Measurements from ENCODE around the gene MICALL2.
A peak's percentile ranks its signal among the peaks of the same experiment; 100 is the strongest.

Gene MICALL2

GRCh38 chr7:1464694-1465093 lies 5.4 kb upstream of the MICALL2 start:
- H3K27ac ChIP-seq (ENCODE audit: low read depth, low read length), result no peak overlapping the region
- peaks cover 1% of the 10 kb centered on the region for H3K36me3 ChIP-seq (ENCODE audit: insufficient read depth, low read length)
- no peaks in the 10 kb centered on the region; the same call in 1 of the 2 replicates for H3K4me1 ChIP-seq (ENCODE audit: insufficient read depth, low read length)
- WGBS, result 89% methylated on average over 9 of the region's 12 CpGs
- H3K4me3 ChIP-seq (ENCODE audit: low read length), result no peak overlapping the region
- no peaks in the 10 kb centered on the region for H3K27me3 ChIP-seq (ENCODE audit: insufficient read depth, low read length)
- no peak overlapping the region for H3K9ac ChIP-seq (ENCODE audit: low read depth, low read length)
- no peaks in the 10 kb centered on the region for H3K9me3 ChIP-seq (ENCODE audit: insufficient read depth, low read depth, low read length)

GRCh38 chr7:1463676-1464223 lies 4.5 kb upstream of the MICALL2 start:
- no peaks in the 10 kb centered on the region; the same call in 1 of the 2 replicates for H3K4me1 ChIP-seq (ENCODE audit: insufficient read depth, low read length)
- H3K27me3 ChIP-seq (ENCODE audit: insufficient read depth, low read length), result no peaks in the 10 kb centered on the region
- no peak overlapping the region for H3K4me3 ChIP-seq (ENCODE audit: low read length)
- H3K9me3 ChIP-seq (ENCODE audit: insufficient read depth, low read depth, low read length), result no peaks in the 10 kb centered on the region
- WGBS, result 86% methylated on average over 18 of the region's 18 CpGs
- H3K9ac ChIP-seq (ENCODE audit: low read depth, low read length), result no peak overlapping the region
- H3K27ac ChIP-seq (ENCODE audit: low read depth, low read length), result no peak overlapping the region
- no peaks in the 10 kb centered on the region for H3K36me3 ChIP-seq (ENCODE audit: insufficient read depth, low read length)

- WGBS, result 84% methylated on average over 18 of the region's 18 CpGs
- Histone ChIP-seq H3K27me3 (ENCODE audit: insufficient read depth, low read length) (no peaks in the 10 kb centered on the region), H3K4me3 (ENCODE audit: low read length) (no peak overlapping the region), H3K9me3 (ENCODE audit: insufficient read depth, low read depth, low read length) (no peaks in the 10 kb centered on the region), H3K9ac (ENCODE audit: low read depth, low read length) (no peak overlapping the region), H3K36me3 (ENCODE audit: insufficient read depth, low read length) (no peaks in the 10 kb centered on the region), H3K4me1 (ENCODE audit: insufficient read depth, low read length) (no peaks in the 10 kb centered on the region; the same call in 1 of the 2 replicates), H3K27ac (ENCODE audit: low read depth, low read length) (no peak overlapping the region)
Observed at GRCh38 chr7:1461646-1462375, 2.5 kb upstream of the MICALL2 start.

- Histone ChIP-seq H3K4me1 (ENCODE audit: insufficient read depth, low read length) (no peaks in the 10 kb centered on the region), H3K27ac (ENCODE audit: low read depth, low read length) (no peak overlapping the region; the same call in 1 of the 2 replicates), H3K9me3 (ENCODE audit: insufficient read depth, low read depth, low read length) (no peaks in the 10 kb centered on the region), H3K9ac (ENCODE audit: low read depth, low read length) (no peak overlapping the region), H3K27me3 (ENCODE audit: insufficient read depth, low read length) (no peaks in the 10 kb centered on the region), H3K36me3 (ENCODE audit: insufficient read depth, low read length) (no peaks in the 10 kb centered on the region), H3K4me3 (ENCODE audit: low read length) (no peak overlapping the region)
- WGBS, result 71% methylated on average over 30 of the region's 30 CpGs
Observed at GRCh38 chr7:1460821-1461645, 1.8 kb upstream of the MICALL2 start.

GRCh38 chr7:1459920-1460820 lies 900 bp upstream of the MICALL2 start:
- H3K36me3 ChIP-seq (ENCODE audit: insufficient read depth, low read length), result no peaks in the 10 kb centered on the region
- WGBS, result 30% methylated on average over 30 of the region's 30 CpGs
- H3K9ac ChIP-seq (ENCODE audit: low read depth, low read length), result no peak overlapping the region
- no peaks in the 10 kb centered on the region for H3K27me3 ChIP-seq (ENCODE audit: insufficient read depth, low read length)
- peak overlapping the region; percentile 47 for H3K4me3 ChIP-seq (ENCODE audit: low read length)
- no peaks in the 10 kb centered on the region for H3K4me1 ChIP-seq (ENCODE audit: insufficient read depth, low read length)
- peak overlapping the region; percentile 25; the same call in 1 of the 2 replicates for H3K27ac ChIP-seq (ENCODE audit: low read depth, low read length)
- no peaks in the 10 kb centered on the region for H3K9me3 ChIP-seq (ENCODE audit: insufficient read depth, low read depth, low read length)

GRCh38 chr7:1459512-1459892 lies 232 bp upstream of the MICALL2 start:
- no peaks in the 10 kb centered on the region for H3K4me1 ChIP-seq (ENCODE audit: insufficient read depth, low read length)
- H3K9me3 ChIP-seq (ENCODE audit: insufficient read depth, low read depth, low read length), result no peaks in the 10 kb centered on the region
- no peaks in the 10 kb centered on the region for H3K36me3 ChIP-seq (ENCODE audit: insufficient read depth, low read length)
- peak overlapping the region; percentile 90 for H3K4me3 ChIP-seq (ENCODE audit: low read length)
- H3K27me3 ChIP-seq (ENCODE audit: insufficient read depth, low read length), result no peaks in the 10 kb centered on the region
- no peak overlapping the region for H3K9ac ChIP-seq (ENCODE audit: low read depth, low read length)
- H3K27ac ChIP-seq (ENCODE audit: low read depth, low read length), result no peak overlapping the region
- WGBS, result under 1% methylated on average over 31 of the region's 35 CpGs

GRCh38 chr7:1457949-1458682 lies 1.2 kb downstream of the MICALL2 start:
- H3K36me3 ChIP-seq (ENCODE audit: insufficient read depth, low read length), result no peaks in the 10 kb centered on the region
- H3K4me1 ChIP-seq (ENCODE audit: insufficient read depth, low read length), result no peaks in the 10 kb centered on the region
- no peaks in the 10 kb centered on the region for H3K27me3 ChIP-seq (ENCODE audit: insufficient read depth, low read length)
- 69% methylated on average over 23 of the region's 23 CpGs for WGBS
- H3K27ac ChIP-seq (ENCODE audit: low read depth, low read length), result no peak overlapping the region
- peak overlapping the region; percentile 90 for H3K4me3 ChIP-seq (ENCODE audit: low read length)
- no peaks in the 10 kb centered on the region for H3K9me3 ChIP-seq (ENCODE audit: insufficient read depth, low read depth, low read length)
- H3K9ac ChIP-seq (ENCODE audit: low read depth, low read length), result peak overlapping the region; percentile 75; the same call in 1 of the 2 replicates

GRCh38 chr7:1457059-1457948 lies 2.0 kb downstream of the MICALL2 start:
- Histone ChIP-seq H3K9me3 (ENCODE audit: insufficient read depth, low read depth, low read length) (no peaks in the 10 kb centered on the region), H3K4me3 (ENCODE audit: low read length) (no peak overlapping the region), H3K9ac (ENCODE audit: low read depth, low read length) (no peak overlapping the region), H3K36me3 (ENCODE audit: insufficient read depth, low read length) (no peaks in the 10 kb centered on the region), H3K27ac (ENCODE audit: low read depth, low read length) (no peak overlapping the region), H3K4me1 (ENCODE audit: insufficient read depth, low read length) (no peaks in the 10 kb centered on the region), H3K27me3 (ENCODE audit: insufficient read depth, low read length) (no peaks in the 10 kb centered on the region)
- WGBS, result 85% methylated on average over 18 of the region's 18 CpGs

- WGBS, result 94% methylated on average over 13 of the region's 13 CpGs
- H3K4me1 ChIP-seq (ENCODE audit: insufficient read depth, low read length), result no peaks in the 10 kb centered on the region
Observed at GRCh38 chr7:1455955-1456354, 3.3 kb downstream of the MICALL2 start.

More at GRCh38 chr7:1455955-1456354, 3.3 kb downstream of the MICALL2 start:
- Histone ChIP-seq H3K27ac (ENCODE audit: low read depth, low read length) (no peak overlapping the region), H3K27me3 (ENCODE audit: insufficient read depth, low read length) (no peaks in the 10 kb centered on the region), H3K36me3 (ENCODE audit: insufficient read depth, low read length) (no peaks in the 10 kb centered on the region), H3K9ac (ENCODE audit: low read depth, low read length) (no peak overlapping the region), H3K9me3 (ENCODE audit: insufficient read depth, low read depth, low read length) (no peaks in the 10 kb centered on the region), H3K4me3 (ENCODE audit: low read length) (no peak overlapping the region)

Data from HUES64 (cell line).